HepG2 (cell line): ENCODE results near the gene DHX57. TPM values are rescaled to one million over a fixed set of nuclear protein-coding genes. Genes with fewer than 3 reads are reported as not detected.

Experiments
- BRCA1 ChIP-seq: sonication (generic); formaldehyde crosslinking; IDR thresholded peaks from 2 replicates; pipeline ENCODE4 v1.4.0; 2020; ENCODE audit warnings: missing genetic modification reagents
- HMGXB3 ChIP-seq: sonication (generic); formaldehyde crosslinking; IDR thresholded peaks from 2 replicates; pipeline ENCODE4 v1.4.0; 2020; ENCODE audit warnings: missing genetic modification reagents, borderline replicate concordance
- HOXA9 ChIP-seq: sonication (generic); formaldehyde crosslinking; IDR thresholded peaks from 2 replicates; pipeline ENCODE4 v1.8.1; 2022; ENCODE audit warnings: missing genetic modification reagents, mild to moderate bottlenecking, moderate library complexity, borderline replicate concordance
- KLF6 ChIP-seq: IDR thresholded peaks from 2 replicates; pipeline ENCODE4 v1.8.0; 2016; ENCODE audit warnings: missing biosample characterization, missing genetic modification reagents
- MIXL1 ChIP-seq: IDR thresholded peaks from 2 replicates; pipeline ENCODE4 v1.6.1; 2016
- PAX8 ChIP-seq: sonication (generic); formaldehyde crosslinking; IDR thresholded peaks from 2 replicates; pipeline ENCODE4 v1.8.0; 2022; ENCODE audit warnings: mild to moderate bottlenecking, missing genetic modification reagents, borderline replicate concordance
- ZBTB38 ChIP-seq: sonication (generic); formaldehyde crosslinking; IDR thresholded peaks from 2 replicates; pipeline ENCODE4 v1.5.1; 2020; ENCODE audit warnings: mild to moderate bottlenecking, missing genetic modification reagents
- ZBTB4 ChIP-seq: sonication (generic); formaldehyde crosslinking; IDR thresholded peaks from 2 replicates; pipeline ENCODE4 v1.4.0; 2020; ENCODE audit warnings: missing genetic modification reagents, mild to moderate bottlenecking, borderline replicate concordance
- ZNF496 ChIP-seq: sonication (generic); formaldehyde crosslinking; IDR thresholded peaks from 2 replicates; pipeline ENCODE4 v1.8.1; 2023; ENCODE audit warnings: mild to moderate bottlenecking, moderate library complexity, missing genetic modification reagents; ENCODE audit not compliant: insufficient replicate concordance
- ZNF598 ChIP-seq: sonication (generic); formaldehyde crosslinking; IDR thresholded peaks from 2 replicates; pipeline ENCODE4 v1.5.1; 2020; ENCODE audit warnings: mild to moderate bottlenecking, missing genetic modification reagents, borderline replicate concordance
- ZNF629 ChIP-seq: sonication (generic); formaldehyde crosslinking; conservative IDR thresholded peaks from 2 replicates; pipeline ENCODE4 v1.5.0; 2020; ENCODE audit warnings: missing genetic modification reagents
- ZNF792 ChIP-seq: IDR thresholded peaks from 2 replicates; pipeline ENCODE4 v1.6.1; 2016
- polyA plus RNA-seq, 8 experiments: library from polyadenylated mRNA; depleted of rRNA in 3 of 8; stranded (reverse) in 7 of 8; unstranded in 1 of 8; fragments of >200 nt; fragmentation: Illumina TruSeq in 4 of 8; extraction: Trizol in 4 of 8; gene quantifications; 2 replicates each; pipeline versions ENCODE4 v1.2.1 to v1.2.3, GENCODE V29; 2011 to 2016; ENCODE audit warnings: low read depth in 4 of 8, missing spikeins in 1 of 8, mixed read lengths in 1 of 8; ENCODE audit not compliant: insufficient read depth in 1 of 8
- total RNA-seq, 5 experiments: library from RNA; depleted of rRNA; stranded (reverse); fragments of >200 nt; fragmentation: Illumina TruSeq; extraction: Trizol; gene quantifications; 2 replicates each; pipeline ENCODE4 v1.2.3, GENCODE V29; 2016; ENCODE audit warnings: low read depth in 1 of 5
- TF ChIP-seq, protein P1 (sequence below): sonication (generic); formaldehyde crosslinking; IDR thresholded peaks from 2 replicates; pipeline ENCODE4 v1.9.0; 2021; ENCODE audit warnings: mild to moderate bottlenecking, missing genetic modification reagents

The DHX57 gene
- total and polyA plus RNA-seq, 2 of the 13 experiments (the other 11 are each of a cell fraction or from before 2014, with no cell fraction given) = 9.2 to 24.2 TPM

DNA sequence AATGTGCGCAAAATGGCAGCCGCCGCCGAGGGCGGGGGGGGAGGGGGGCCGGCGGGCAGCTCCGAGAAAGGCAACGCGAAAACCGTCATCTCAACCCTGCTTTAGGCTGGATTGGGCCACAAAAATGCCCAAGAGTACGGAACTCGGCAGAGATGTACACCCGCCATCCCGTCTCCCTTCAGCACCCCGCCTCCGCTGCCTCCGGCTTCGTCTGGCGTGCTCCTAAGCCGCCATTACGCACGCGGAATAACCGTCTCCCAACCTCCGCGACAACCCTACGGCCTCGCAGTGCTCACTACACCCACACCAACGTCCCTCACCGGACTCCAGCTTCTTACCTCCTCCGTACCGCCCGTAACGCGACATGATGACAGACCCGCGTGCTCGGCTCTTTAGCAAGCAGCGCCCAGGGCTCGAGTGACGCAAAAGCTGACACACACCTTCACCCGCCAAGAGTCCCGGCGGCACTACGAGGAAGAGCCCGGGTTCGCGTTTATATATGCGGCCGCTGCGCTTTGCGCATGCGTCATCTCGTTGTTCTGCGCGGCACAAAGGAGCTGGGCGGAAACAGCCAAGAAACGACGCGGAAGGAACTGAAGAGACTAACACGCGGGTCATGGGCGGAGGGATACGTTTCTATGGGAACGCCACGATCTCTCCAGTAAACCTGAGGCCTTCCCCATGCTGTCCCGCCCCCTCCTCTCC, 124.7 kb downstream of the DHX57 start, which contains the start of gene SRSF7 (continued):
- TF ChIP-seq, protein P1, sequence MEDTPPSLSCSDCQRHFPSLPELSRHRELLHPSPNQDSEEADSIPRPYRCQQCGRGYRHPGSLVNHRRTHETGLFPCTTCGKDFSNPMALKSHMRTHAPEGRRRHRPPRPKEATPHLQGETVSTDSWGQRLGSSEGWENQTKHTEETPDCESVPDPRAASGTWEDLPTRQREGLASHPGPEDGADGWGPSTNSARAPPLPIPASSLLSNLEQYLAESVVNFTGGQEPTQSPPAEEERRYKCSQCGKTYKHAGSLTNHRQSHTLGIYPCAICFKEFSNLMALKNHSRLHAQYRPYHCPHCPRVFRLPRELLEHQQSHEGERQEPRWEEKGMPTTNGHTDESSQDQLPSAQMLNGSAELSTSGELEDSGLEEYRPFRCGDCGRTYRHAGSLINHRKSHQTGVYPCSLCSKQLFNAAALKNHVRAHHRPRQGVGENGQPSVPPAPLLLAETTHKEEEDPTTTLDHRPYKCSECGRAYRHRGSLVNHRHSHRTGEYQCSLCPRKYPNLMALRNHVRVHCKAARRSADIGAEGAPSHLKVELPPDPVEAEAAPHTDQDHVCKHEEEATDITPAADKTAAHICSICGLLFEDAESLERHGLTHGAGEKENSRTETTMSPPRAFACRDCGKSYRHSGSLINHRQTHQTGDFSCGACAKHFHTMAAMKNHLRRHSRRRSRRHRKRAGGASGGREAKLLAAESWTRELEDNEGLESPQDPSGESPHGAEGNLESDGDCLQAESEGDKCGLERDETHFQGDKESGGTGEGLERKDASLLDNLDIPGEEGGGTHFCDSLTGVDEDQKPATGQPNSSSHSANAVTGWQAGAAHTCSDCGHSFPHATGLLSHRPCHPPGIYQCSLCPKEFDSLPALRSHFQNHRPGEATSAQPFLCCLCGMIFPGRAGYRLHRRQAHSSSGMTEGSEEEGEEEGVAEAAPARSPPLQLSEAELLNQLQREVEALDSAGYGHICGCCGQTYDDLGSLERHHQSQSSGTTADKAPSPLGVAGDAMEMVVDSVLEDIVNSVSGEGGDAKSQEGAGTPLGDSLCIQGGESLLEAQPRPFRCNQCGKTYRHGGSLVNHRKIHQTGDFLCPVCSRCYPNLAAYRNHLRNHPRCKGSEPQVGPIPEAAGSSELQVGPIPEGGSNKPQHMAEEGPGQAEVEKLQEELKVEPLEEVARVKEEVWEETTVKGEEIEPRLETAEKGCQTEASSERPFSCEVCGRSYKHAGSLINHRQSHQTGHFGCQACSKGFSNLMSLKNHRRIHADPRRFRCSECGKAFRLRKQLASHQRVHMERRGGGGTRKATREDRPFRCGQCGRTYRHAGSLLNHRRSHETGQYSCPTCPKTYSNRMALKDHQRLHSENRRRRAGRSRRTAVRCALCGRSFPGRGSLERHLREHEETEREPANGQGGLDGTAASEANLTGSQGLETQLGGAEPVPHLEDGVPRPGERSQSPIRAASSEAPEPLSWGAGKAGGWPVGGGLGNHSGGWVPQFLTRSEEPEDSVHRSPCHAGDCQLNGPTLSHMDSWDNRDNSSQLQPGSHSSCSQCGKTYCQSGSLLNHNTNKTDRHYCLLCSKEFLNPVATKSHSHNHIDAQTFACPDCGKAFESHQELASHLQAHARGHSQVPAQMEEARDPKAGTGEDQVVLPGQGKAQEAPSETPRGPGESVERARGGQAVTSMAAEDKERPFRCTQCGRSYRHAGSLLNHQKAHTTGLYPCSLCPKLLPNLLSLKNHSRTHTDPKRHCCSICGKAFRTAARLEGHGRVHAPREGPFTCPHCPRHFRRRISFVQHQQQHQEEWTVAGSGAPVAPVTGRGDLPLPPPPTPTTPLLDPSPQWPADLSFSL (CRISPR knock-in tag) = peak; percentile 59; the same call in 1 of the 2 replicates
- TF ChIP-seq BRCA1 (CRISPR knock-in tag) (peak; percentile 77; the same call in 1 of the 2 replicates), ZNF598 (CRISPR knock-in tag) (peak; percentile 99), ZNF496 (CRISPR knock-in tag) (no peak), HMGXB3 (peak; percentile 66), ZBTB38 (peak; percentile 78), PAX8 (CRISPR knock-in tag) (peak; percentile 86; the same call in 1 of the 2 replicates), ZNF792 (CRISPR knock-in tag) (peak; percentile 91), ZNF629 (CRISPR knock-in tag) (no peak), ZBTB4 (CRISPR knock-in tag) (peak; percentile 91), KLF6 (CRISPR knock-in tag) (peak; percentile 92; the same call in 1 of the 2 replicates), MIXL1 (CRISPR knock-in tag) (no peak), HOXA9 (CRISPR knock-in tag) (peak; percentile 97)
